HepG2 (cell line): ENCODE results near the gene MSMO1. TPM values are rescaled to one million over a fixed set of nuclear protein-coding genes. Genes with fewer than 3 reads are reported as not detected.
A peak's percentile ranks its signal among the peaks of the same experiment; 100 is the strongest.

Experiments
- ATAC-seq: fragments of 200-7000 bp; cut with Tn5 transposase; 3 replicates; pipeline ENCODE4 v1.9.1; 2020; ENCODE audit warnings: mild to moderate bottlenecking, moderate library complexity
- BruUV-seq: library from RNA; stranded (reverse); fragments of 400-500 nt; replicated peaks from 2 replicates; lab custom pipeline; 2021; lab: Mats Ljungman, UMichigan
- CTCF ChIA-PET: fragments of 300-600 bp; formaldehyde crosslinking; extraction: SDS; loops from one replicate; lab custom pipeline; 2021; ENCODE audit warnings: low total read pairs, inconsistent platforms, low intra/inter-chr PET ratio; lab: Yijun Ruan, JAX
- POLR2A ChIA-PET: fragments of 350-600 bp; sonication (Branson Sonifier 250); formaldehyde crosslinking; loops from one replicate; lab custom pipeline; 2020; ENCODE audit warnings: antibody characterized with exemption, inconsistent platforms; lab: Yijun Ruan, JAX
- DNase-seq: peaks from one replicate; pipeline ENCODE4 v3.0.0-alpha.2; 2015; ENCODE audit warnings: low spot score
- FAIRE-seq: peaks from 3 replicates; lab custom pipeline; 2011; peaks lifted over from hg19 to GRCh38; lab: Jason Lieb, UNC
- H2AFZ ChIP-seq: one replicate; pipeline ENCODE4 v1.6.1; 2011; ENCODE audit warnings: low read length, inconsistent platforms
- H3K27ac ChIP-seq: fragments of 300-600 bp; 3 replicates; pipeline ENCODE4 v1.8.0; 2011; ENCODE audit warnings: mixed run types, mild to moderate bottlenecking, mixed read lengths, low read length, inconsistent platforms; ENCODE audit not compliant: insufficient read depth; ENCODE audit errors: extremely low read length
- H3K27me3 ChIP-seq, 2 experiments: fragments of 200-600 bp in 1 of 2; 2 replicates in 1 of 2; 3 replicates in 1 of 2; pipeline versions ENCODE4 v1.6.0 to v1.8.0; 2011; ENCODE audit warnings: low read length in 2 of 2, mild to moderate bottlenecking in 2 of 2, moderate library complexity in 2 of 2, inconsistent platforms in 1 of 2; ENCODE audit not compliant: insufficient read depth in 2 of 2, control insufficient read depth in 1 of 2
- H3K36me3 ChIP-seq, 2 experiments: fragments of 200-600 bp in 1 of 2; replicated peaks in 1 of 2; 2 replicates in 1 of 2; 3 replicates in 1 of 2; pipeline versions ENCODE4 v1.5.1 to v1.8.0; 2011; ENCODE audit warnings: low read length in 2 of 2, inconsistent platforms in 1 of 2; ENCODE audit not compliant: insufficient read depth in 2 of 2, control insufficient read depth in 1 of 2
- H3K4me1 ChIP-seq: 2 replicates; pipeline ENCODE4 v1.5.1; 2012; ENCODE audit warnings: low read length, inconsistent platforms; ENCODE audit not compliant: insufficient read depth
- H3K4me2 ChIP-seq: 2 replicates; pipeline ENCODE4 v1.6.0; 2011; ENCODE audit warnings: low read depth, low read length, inconsistent platforms
- H3K4me3 ChIP-seq, 3 experiments: fragments of 200-600 bp in 1 of 3; sonication (generic), shearing (Covaris generic) in 1 of 3; replicated peaks in 1 of 3; 2 replicates each; pipeline ENCODE4 v1.5.1; 2011 to 2016; ENCODE audit warnings: low read length in 3 of 3, inconsistent platforms in 2 of 3, low read depth in 2 of 3, mild to moderate bottlenecking in 2 of 3, control low read depth in 1 of 3, mixed read lengths in 1 of 3; ENCODE audit not compliant: insufficient read depth in 1 of 3
- H3K79me2 ChIP-seq: one replicate; pipeline ENCODE4 v1.6.1; 2011; ENCODE audit warnings: low read length, inconsistent platforms; ENCODE audit not compliant: insufficient read depth
- H3K9ac ChIP-seq: 2 replicates; pipeline ENCODE4 v1.6.0; 2011; ENCODE audit warnings: mild to moderate bottlenecking, low read depth, low read length, inconsistent platforms; ENCODE audit not compliant: insufficient read depth
- H3K9me3 ChIP-seq: 2 replicates; pipeline ENCODE4 v1.5.1; 2012; ENCODE audit warnings: mild to moderate bottlenecking, low read length
- H4K20me1 ChIP-seq: 2 replicates; pipeline ENCODE4 v1.6.0; 2011; ENCODE audit warnings: inconsistent platforms, mild to moderate bottlenecking, low read length, moderate library complexity; ENCODE audit not compliant: insufficient read depth
- EEA1 ChIP-seq: sonication (generic); formaldehyde crosslinking; IDR thresholded peaks from 2 replicates; pipeline ENCODE4 v1.5.1; 2020; ENCODE audit warnings: mild to moderate bottlenecking, missing genetic modification reagents, borderline replicate concordance
- KDM5A ChIP-seq: fragments of 200-600 bp; sonication (generic); IDR thresholded peaks from 2 replicates; pipeline ENCODE4 v1.7.0; 2018; ENCODE audit warnings: antibody characterized with exemption, mild to moderate bottlenecking, low read length, borderline replicate concordance
- MAZ ChIP-seq, 2 experiments: sonication (generic) in 1 of 2; formaldehyde crosslinking in 1 of 2; IDR thresholded peaks; 2 replicates each; pipeline versions ENCODE4 v1.5.0 to v1.6.1; 2012 to 2020; ENCODE audit warnings: low read depth in 2 of 2, mild to moderate bottlenecking in 2 of 2, borderline replicate concordance in 1 of 2, improper control_type of control experiment in 1 of 2, low read length in 1 of 2, missing genetic modification reagents in 1 of 2, moderate library complexity in 1 of 2
- NR1H2 ChIP-seq: sonication (generic); formaldehyde crosslinking; IDR thresholded peaks from 2 replicates; pipeline ENCODE4 v1.8.1; 2022; ENCODE audit warnings: low read depth, missing genetic modification reagents, borderline replicate concordance
- PAF1 ChIP-seq: IDR thresholded peaks from 2 replicates; pipeline ENCODE4 v1.6.1; 2016; ENCODE audit warnings: missing genetic modification reagents, missing compliant biosample characterization
- PAWR ChIP-seq: sonication (generic); formaldehyde crosslinking; IDR thresholded peaks from 2 replicates; pipeline ENCODE4 v1.4.0; 2020; ENCODE audit warnings: missing genetic modification reagents, mild to moderate bottlenecking, borderline replicate concordance
- RBFOX2 ChIP-seq: fragments of 200-400 bp; formaldehyde crosslinking; IDR thresholded peaks from 2 replicates; pipeline ENCODE4 v1.6.1; 2017; ENCODE audit warnings: low read depth, mild to moderate bottlenecking, low read length
- RBM22 ChIP-seq: fragments of 200-400 bp; formaldehyde crosslinking; optimal IDR thresholded peaks from 2 replicates; pipeline ENCODE3; 2017; ENCODE audit warnings: mild to moderate bottlenecking, low read length, moderate library complexity
- SIN3B ChIP-seq: fragments of 150-350 bp; IDR thresholded peaks from 2 replicates; pipeline ENCODE4 v1.6.1; 2014; ENCODE audit warnings: low read length
- SIX1 ChIP-seq: sonication (generic); formaldehyde crosslinking; IDR thresholded peaks from 2 replicates; pipeline ENCODE4 v1.4.0; 2020; ENCODE audit warnings: missing genetic modification reagents, borderline replicate concordance
- SOX5 ChIP-seq: IDR thresholded peaks from 2 replicates; pipeline ENCODE4 v1.6.1; 2016; ENCODE audit warnings: borderline replicate concordance
- YEATS2 ChIP-seq: sonication (generic); formaldehyde crosslinking; IDR thresholded peaks from 2 replicates; pipeline ENCODE4 v1.4.0; 2020; ENCODE audit warnings: missing genetic modification reagents, borderline replicate concordance
- ZEB1 ChIP-seq: IDR thresholded peaks from 2 replicates; pipeline ENCODE4 v1.6.1; 2012; ENCODE audit warnings: mild to moderate bottlenecking, low read depth, inconsistent platforms; ENCODE audit not compliant: insufficient replicate concordance
- ZNF629 ChIP-seq: sonication (generic); formaldehyde crosslinking; conservative IDR thresholded peaks from 2 replicates; pipeline ENCODE4 v1.5.0; 2020; ENCODE audit warnings: missing genetic modification reagents
- WGBS: methylation state at CpG from one replicate; pipeline ENCODE4 v1.1.6; 2017; ENCODE audit warnings: low lambda C conversion rate; 5-methylcytosine and 5-hydroxymethylcytosine counted together
- in situ Hi-C: cut with HindIII; loops from 2 replicates; pipeline ENCODE4 v1.10.0; 2017; ENCODE audit warnings: low pct_unique_long_range_greater_than_20kb; ENCODE audit not compliant: extremely low pct_ligation_motif_present
- intact Hi-C: fragments of 100-400 bp; cut with micrococcal nuclease; formaldehyde crosslinking; loops from one replicate; pipeline ENCODE4 v1.10.0; 2022; ENCODE audit not compliant: unreplicated experiment
- polyA plus RNA-seq, 8 experiments: library from polyadenylated mRNA; depleted of rRNA in 3 of 8; stranded (reverse) in 7 of 8; unstranded in 1 of 8; fragments of >200 nt; fragmentation: Illumina TruSeq in 4 of 8; extraction: Trizol in 4 of 8; gene quantifications; 2 replicates each; pipeline versions ENCODE4 v1.2.1 to v1.2.3, GENCODE V29; 2011 to 2016; ENCODE audit warnings: low read depth in 4 of 8, missing spikeins in 1 of 8, mixed read lengths in 1 of 8; ENCODE audit not compliant: insufficient read depth in 1 of 8
- total RNA-seq, 5 experiments: library from RNA; depleted of rRNA; stranded (reverse); fragments of >200 nt; fragmentation: Illumina TruSeq; extraction: Trizol; gene quantifications; 2 replicates each; pipeline ENCODE4 v1.2.3, GENCODE V29; 2016; ENCODE audit warnings: low read depth in 1 of 5
- TF ChIP-seq, protein P1 (sequence below): sonication (generic); formaldehyde crosslinking; IDR thresholded peaks from 2 replicates; pipeline ENCODE4 v1.4.0; 2020; ENCODE audit warnings: missing genetic modification reagents

Gene MSMO1
- total and polyA plus RNA-seq, 2 of the 13 experiments (the other 11 are each of a cell fraction or from before 2014, with no cell fraction given), result 98.1 to 216 TPM

DNA sequence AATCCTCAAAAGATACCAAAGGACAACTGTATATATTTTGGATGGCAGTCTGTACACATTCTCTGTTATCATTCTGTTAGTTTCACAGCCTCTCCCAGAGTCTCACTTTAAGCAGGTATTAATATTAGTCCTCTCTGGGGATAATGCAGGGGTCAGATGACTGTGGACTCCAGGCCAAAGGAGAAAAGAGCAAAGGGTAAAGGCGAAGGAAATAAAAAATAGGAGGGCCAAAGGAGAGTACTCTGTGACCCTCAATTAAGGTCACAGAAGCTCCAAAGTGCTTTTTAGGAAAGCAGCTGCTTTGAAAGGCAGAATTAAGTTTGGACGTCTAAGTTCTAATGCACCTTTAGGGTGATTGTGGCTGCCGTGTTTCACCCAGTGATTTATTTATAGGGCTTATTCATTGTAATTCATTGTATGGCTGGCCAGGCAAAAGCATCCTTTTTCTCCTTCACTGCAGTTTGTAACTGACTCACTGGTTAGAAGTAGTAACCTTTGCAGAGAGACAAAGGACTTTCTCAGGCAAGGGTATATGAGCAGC is 7.8 kb downstream of the MSMO1 start:
- in situ Hi-C loops, result no loop called here
- CTCF ChIA-PET, result no interaction called here
- ATAC-seq, result no peak

DNA sequence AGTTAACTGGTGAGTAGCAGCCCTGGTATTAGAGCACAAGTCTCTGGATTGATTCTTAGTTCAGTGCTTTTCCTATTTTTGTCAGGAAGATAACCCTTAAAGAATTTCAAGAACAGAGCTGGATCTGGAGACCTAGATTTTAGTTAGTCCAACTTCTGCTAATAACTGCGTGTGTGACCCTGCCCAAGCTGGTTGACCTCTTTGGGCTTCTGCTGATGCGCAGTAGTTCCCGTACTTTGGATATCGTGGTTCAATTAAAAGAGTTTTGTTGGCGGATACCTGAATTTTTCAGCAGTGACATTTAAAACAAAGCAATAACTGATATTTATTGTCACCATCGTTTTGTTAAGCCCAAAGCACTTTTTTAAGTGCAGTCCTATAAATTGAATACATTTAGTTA is 9.3 kb downstream of the MSMO1 start:
- Histone ChIP-seq H3K27me3 (no peaks in the 10 kb centered on the region), H3K4me2 (peak overlapping the region; percentile 24; the same call in 1 of the 2 replicates), H3K9me3 (no peaks in the 10 kb centered on the region), H4K20me1 (peaks cover 95% of the 10 kb centered on the region), H3K4me3 (no peak overlapping the region), H3K4me1 (peaks cover 69% of the 10 kb centered on the region), H2AFZ (no peak overlapping the region), H3K9ac (no peak overlapping the region), H3K27ac (no peak overlapping the region), H3K36me3 (peaks cover 5 to 67% of the 10 kb centered on the region in 2 experiments), H3K79me2 (peaks cover 75% of the 10 kb centered on the region)
- no peak for DNase-seq
- no peak for FAIRE-seq
- TF ChIP-seq, protein P1, sequence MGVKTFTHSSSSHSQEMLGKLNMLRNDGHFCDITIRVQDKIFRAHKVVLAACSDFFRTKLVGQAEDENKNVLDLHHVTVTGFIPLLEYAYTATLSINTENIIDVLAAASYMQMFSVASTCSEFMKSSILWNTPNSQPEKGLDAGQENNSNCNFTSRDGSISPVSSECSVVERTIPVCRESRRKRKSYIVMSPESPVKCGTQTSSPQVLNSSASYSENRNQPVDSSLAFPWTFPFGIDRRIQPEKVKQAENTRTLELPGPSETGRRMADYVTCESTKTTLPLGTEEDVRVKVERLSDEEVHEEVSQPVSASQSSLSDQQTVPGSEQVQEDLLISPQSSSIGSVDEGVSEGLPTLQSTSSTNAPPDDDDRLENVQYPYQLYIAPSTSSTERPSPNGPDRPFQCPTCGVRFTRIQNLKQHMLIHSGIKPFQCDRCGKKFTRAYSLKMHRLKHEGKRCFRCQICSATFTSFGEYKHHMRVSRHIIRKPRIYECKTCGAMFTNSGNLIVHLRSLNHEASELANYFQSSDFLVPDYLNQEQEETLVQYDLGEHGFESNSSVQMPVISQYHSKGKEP (CRISPR knock-in tag), result no peak
- TF ChIP-seq SIX1 (no peak), NR1H2 (no peak), SIN3B (no peak), SOX5 (CRISPR knock-in tag) (no peak), ZEB1 (no peak), KDM5A (no peak), ZNF629 (CRISPR knock-in tag) (peak; percentile 30; the same call in 1 of the 2 replicates), RBFOX2 (peak; percentile 9), YEATS2 (no peak), EEA1 (CRISPR knock-in tag) (no peak), PAWR (CRISPR knock-in tag) (no peak), RBM22 (peak; percentile 63), MAZ (IDR thresholded peaks at IDR 0.05; ENCODE audit: borderline replicate concordance, low read depth, low read length) (no peak), MAZ (CRISPR knock-in tag; IDR thresholded peaks at IDR 0.05; ENCODE audit: low read depth) (no peak)
- ChIA-PET CTCF (no interaction called here), POLR2A (interaction anchor here (1.4 kb wide), 1 partner anchor 11 kb away, joined by 3 read pairs; no protein-coding TSS in a partner anchor)
- WGBS, result 93% methylated on average over 6 of the region's 6 CpGs
- BruUV-seq, result no TSS peak
- no peak for ATAC-seq
- intact Hi-C loops (no loop called here), in situ Hi-C loops (no loop called here)

More for the DNA sequence above, 7.8 kb downstream of the MSMO1 start:
- POLR2A ChIA-PET, result interaction anchor here (1.4 kb wide), 1 partner anchor 8 kb away, joined by 4 read pairs; the partner anchor contains the start of gene MSMO1
- no TSS peak for BruUV-seq
- peaks cover 90% of the 10 kb centered on the region for H3K79me2 ChIP-seq
- intact Hi-C loops, result no loop called here
- peaks cover 84% of the 10 kb centered on the region for H3K4me1 ChIP-seq
- no peak overlapping the region for H2AFZ ChIP-seq
- FAIRE-seq (no peak), DNase-seq (no peak)
- WGBS, result 81% methylated on average over 3 of the region's 3 CpGs
- no peaks in the 10 kb centered on the region; a peak in 1 of 5 replicates for H3K27me3 ChIP-seq
- H3K4me2 ChIP-seq, result peak overlapping the region; percentile 88
- no peak overlapping the region; a peak in 2 of 6 replicates for H3K4me3 ChIP-seq
- H3K9me3 ChIP-seq, result no peaks in the 10 kb centered on the region
- H3K9ac ChIP-seq, result no peak overlapping the region; the same call in 1 of the 2 replicates
- TF ChIP-seq PAF1 (CRISPR knock-in tag) (0 out of 2 replicates have a peak, but pooled peaks have one; percentile 40), PAWR (CRISPR knock-in tag) (no peak), RBM22 (peak; percentile 71)
- peaks cover 4 to 71% of the 10 kb centered on the region in 2 experiments for H3K36me3 ChIP-seq
- no peak overlapping the region for H3K27ac ChIP-seq
- H4K20me1 ChIP-seq, result peaks cover 96% of the 10 kb centered on the region
